ENCODE data around the gene FMNL2. TPM values are rescaled to one million over a fixed set of nuclear protein-coding genes. Genes with fewer than 3 reads are reported as not detected.

FMNL2 gene
- total and polyA plus RNA-seq, 10 donors, result 8.8 to 59.3 (median 33.5) TPM

- Histone ChIP-seq H3K9me3 (no peaks in the 10 kb centered on the region), H3K36me3 (no peaks in the 10 kb centered on the region), H3K27ac (peak overlapping the region in 7 of 8 donors; percentile 46 to 62 (median 51)), H3K4me3 (no peak overlapping the region), H3K4me1 (peaks cover 0 to 37% (median 18%) of the 10 kb centered on the region in 6 donors), H3K27me3 (replicated peaks in 1 of 7) (no peaks in the 10 kb centered on the region)
- 67 to 87% (median 78%) methylated on average over 3 of the region's 3 CpGs for WGBS, 5 donors
- intact Hi-C loops (cut with DNase I; ENCODE audit: low total_unique reads), result no loop called here
- TF ChIP-seq POLR2AphosphoS5 (IDR thresholded peaks at IDR 0.05), result no peak
- no peak for TF ChIP-seq CTCF (IDR thresholded peaks at IDR 0.05 in 8 of 11, conservative IDR thresholded peaks at IDR 0.05 in 3 of 11)
- TF ChIP-seq POLR2A (IDR thresholded peaks at IDR 0.05), result no peak
- no peak for DNase-seq
Measured at GRCh38 chr2:152486737-152487400, 151.9 kb downstream of the FMNL2 start.

- no peaks in the 10 kb centered on the region for H3K36me3 ChIP-seq
- 72 to 89% (median 82%) methylated on average over 2 of the region's 2 CpGs for WGBS, 5 donors
- no peaks in the 10 kb centered on the region for H3K27me3 ChIP-seq (replicated peaks in 1 of 7)
- no peak for TF ChIP-seq POLR2A (IDR thresholded peaks at IDR 0.05)
- no peak for TF ChIP-seq CTCF (IDR thresholded peaks at IDR 0.05 in 8 of 11, conservative IDR thresholded peaks at IDR 0.05 in 3 of 11)
- TF ChIP-seq POLR2AphosphoS5 (IDR thresholded peaks at IDR 0.05), result no peak
- H3K4me1 ChIP-seq, result peaks cover 0 to 44% (median 24%) of the 10 kb centered on the region in 6 donors
- H3K27ac ChIP-seq, result peak overlapping the region in 2 of 8 donors; percentile 37 to 41
- H3K9me3 ChIP-seq, result no peaks in the 10 kb centered on the region
- H3K4me3 ChIP-seq, result no peak overlapping the region
- intact Hi-C loops (cut with DNase I; ENCODE audit: low total_unique reads), result no loop called here
- no peak for DNase-seq
Measured at GRCh38 chr2:152488075-152488474, 153.1 kb downstream of the FMNL2 start.

- Histone ChIP-seq H3K9me3 (no peaks in the 10 kb centered on the region), H3K4me3 (no peak overlapping the region), H3K4me1 (peaks cover 0 to 56% (median 35%) of the 10 kb centered on the region in 6 donors), H3K27ac (no peak overlapping the region), H3K27me3 (replicated peaks in 1 of 7) (no peaks in the 10 kb centered on the region), H3K36me3 (no peaks in the 10 kb centered on the region)
- 65 to 82% (median 73%) methylated on average over 2 of the region's 2 CpGs for WGBS, 5 donors
- no peak for TF ChIP-seq POLR2A (IDR thresholded peaks at IDR 0.05)
- TF ChIP-seq CTCF (IDR thresholded peaks at IDR 0.05 in 8 of 11, conservative IDR thresholded peaks at IDR 0.05 in 3 of 11), result no peak
- TF ChIP-seq POLR2AphosphoS5 (IDR thresholded peaks at IDR 0.05), result no peak
- intact Hi-C loops (cut with DNase I; ENCODE audit: low total_unique reads), result no loop called here
- no peak for DNase-seq
Measured at GRCh38 chr2:152489364-152489763, 154.4 kb downstream of the FMNL2 start.

- Histone ChIP-seq H3K27me3 (replicated peaks in 1 of 7) (no peaks in the 10 kb centered on the region), H3K4me3 (no peak overlapping the region), H3K9me3 (no peaks in the 10 kb centered on the region), H3K27ac (peak overlapping the region in 5 of 8 donors; percentile 40 to 64 (median 50)), H3K4me1 (peaks cover 0 to 56% (median 35%) of the 10 kb centered on the region in 6 donors), H3K36me3 (no peaks in the 10 kb centered on the region)
- no peak for DNase-seq
- 43 to 56% (median 52%) methylated on average over 6 of the region's 6 CpGs for WGBS, 5 donors
- TF ChIP-seq POLR2A (IDR thresholded peaks at IDR 0.05) (no peak), CTCF (IDR thresholded peaks at IDR 0.05 in 8 of 11, conservative IDR thresholded peaks at IDR 0.05 in 3 of 11) (no peak), POLR2AphosphoS5 (IDR thresholded peaks at IDR 0.05) (no peak)
- intact Hi-C loops (cut with DNase I; ENCODE audit: low total_unique reads), result no loop called here
Measured at GRCh38 chr2:152490686-152491455, 155.9 kb downstream of the FMNL2 start.

Measured in spleen (tissue), 11 donors.